Endodermal cell (in vitro differentiated cells): Measurements from ENCODE around the gene TMPRSS9. TPM values are rescaled to one million over a fixed set of nuclear protein-coding genes. Genes with fewer than 3 reads are reported as not detected.
A peak's percentile ranks its signal among the peaks of the same experiment; 100 is the strongest.

Experiments
- DNase-seq: peaks from one replicate; pipeline ENCODE4 v3.0.0-alpha.2; 2017
- H3K27ac ChIP-seq: 2 replicates; pipeline ENCODE4 v1.5.1; 2013; ENCODE audit warnings: mild to moderate bottlenecking, low read depth, low read length, moderate library complexity
- H3K27me3 ChIP-seq: 2 replicates; pipeline ENCODE4 v1.6.1; 2013; ENCODE audit warnings: mild to moderate bottlenecking, low read length, moderate library complexity; ENCODE audit not compliant: insufficient read depth, control insufficient read depth, poor library complexity, severe bottlenecking
- H3K36me3 ChIP-seq: 2 replicates; pipeline ENCODE4 v1.7.0; 2013; ENCODE audit warnings: mild to moderate bottlenecking, low read length, moderate library complexity; ENCODE audit not compliant: control insufficient read depth, insufficient read depth
- H3K4me1 ChIP-seq: one replicate; pipeline ENCODE4 v1.7.0; 2013; ENCODE audit warnings: low read length; ENCODE audit not compliant: control insufficient read depth, insufficient read depth
- H3K4me3 ChIP-seq: 2 replicates; pipeline ENCODE4 v1.5.1; 2013; ENCODE audit warnings: mild to moderate bottlenecking, low read length, moderate library complexity
- H3K9ac ChIP-seq: 2 replicates; pipeline ENCODE4 v1.6.1; 2013; ENCODE audit warnings: mild to moderate bottlenecking, low read length, moderate library complexity; ENCODE audit not compliant: poor library complexity, severe bottlenecking; ENCODE audit errors: extremely low read depth
- H3K9me3 ChIP-seq: 2 replicates; pipeline ENCODE4 v1.6.1; 2013; ENCODE audit warnings: mild to moderate bottlenecking, low read length, moderate library complexity; ENCODE audit not compliant: control insufficient read depth
- H3K27ac Mint-ChIP-seq: 2 replicates; pipeline ENCODE4 v1.8.0; 2020; ENCODE audit warnings: mixed read lengths
- H3K27me3 Mint-ChIP-seq: 2 replicates; pipeline ENCODE4 v1.8.0; 2021; ENCODE audit warnings: mild to moderate bottlenecking, mixed read lengths; ENCODE audit not compliant: insufficient read depth
- H3K36me3 Mint-ChIP-seq: 2 replicates; pipeline ENCODE4 v1.8.0; 2020; ENCODE audit warnings: low read depth, mixed read lengths
- H3K4me1 Mint-ChIP-seq: 2 replicates; pipeline ENCODE4 v1.8.0; 2020; ENCODE audit warnings: mixed read lengths
- H3K4me3 Mint-ChIP-seq: 2 replicates; pipeline ENCODE4 v1.8.0; 2020; ENCODE audit warnings: mild to moderate bottlenecking, moderate library complexity, mixed read lengths
- H3K9me3 Mint-ChIP-seq: 2 replicates; pipeline ENCODE4 v1.8.0; 2020; ENCODE audit warnings: mild to moderate bottlenecking, mixed read lengths
- CTCF ChIP-seq: fragments of 200-600 bp; sonication (generic); conservative IDR thresholded peaks from 2 replicates; pipeline ENCODE4 v1.5.0; 2021; ENCODE audit warnings: antibody characterized with exemption, mild to moderate bottlenecking
- WGBS, 2 experiments: methylation state at CpG; one replicate each; pipeline versions ENCODE4 v1.1.5 to v1.1.7; 2013; ENCODE audit warnings: missing lambda C conversion rate in 2 of 2, mixed read lengths in 1 of 2; ENCODE audit not compliant: insufficient coverage in 1 of 2, insufficient read length in 1 of 2; 5-methylcytosine and 5-hydroxymethylcytosine counted together
- total RNA-seq, 2 donors: library from RNA; stranded (reverse); fragmentation: NEBNext Ultra II Directional in 1 of 2; extraction: Animal tissue kit (Norgen Biotek cat#: 25700) in 1 of 2; gene quantifications; 2 replicates in 1 of 2; 3 replicates in 1 of 2; pipeline ENCODE4 v1.2.1, GENCODE V29; 2021

TMPRSS9 gene
- total RNA-seq, 2 donors from 2014 or later, result 0.73 to 1.2 TPM

- 92 to 94% methylated on average over 17 to 23 of the region's 23 CpGs for WGBS, 2 experiments
- H3K4me1 ChIP-seq, result no peaks in the 10 kb centered on the region
- no peak for TF ChIP-seq CTCF
- H3K9me3 Mint-ChIP-seq, result no peaks in the 10 kb centered on the region
- H3K4me3 ChIP-seq, result no peak overlapping the region
- H3K27me3 ChIP-seq, result no peaks in the 10 kb centered on the region
- H3K9ac ChIP-seq, result no peak overlapping the region
- no peak overlapping the region for H3K4me3 Mint-ChIP-seq
- H3K4me1 Mint-ChIP-seq, result peaks cover 4% of the 10 kb centered on the region
- H3K27ac ChIP-seq, result no peak overlapping the region
- H3K27ac Mint-ChIP-seq, result no peak overlapping the region
- no peaks in the 10 kb centered on the region for H3K9me3 ChIP-seq
- H3K27me3 Mint-ChIP-seq, result no peaks in the 10 kb centered on the region
- peak; percentile 53 for DNase-seq
- H3K36me3 ChIP-seq, result peaks cover 5% of the 10 kb centered on the region
- H3K36me3 Mint-ChIP-seq, result peaks cover 5% of the 10 kb centered on the region
Observed at GRCh38 chr19:2421581-2422306, 61.7 kb downstream of the TMPRSS9 start.

- Histone ChIP-seq H3K4me3 (no peak overlapping the region), H3K4me1 (no peaks in the 10 kb centered on the region), H3K36me3 (peaks cover 5% of the 10 kb centered on the region), H3K9me3 (no peaks in the 10 kb centered on the region), H3K27me3 (no peaks in the 10 kb centered on the region), H3K27ac (no peak overlapping the region), H3K9ac (no peak overlapping the region)
- Mint-ChIP-seq H3K4me1 (peaks cover 9% of the 10 kb centered on the region), H3K27ac (no peak overlapping the region), H3K27me3 (no peaks in the 10 kb centered on the region), H3K4me3 (no peak overlapping the region), H3K36me3 (no peaks in the 10 kb centered on the region), H3K9me3 (no peaks in the 10 kb centered on the region)
- WGBS, 2 experiments, result 95 to 98% methylated on average over 9 to 16 of the region's 19 CpGs
- no peak for TF ChIP-seq CTCF
- no peak for DNase-seq
Observed at GRCh38 chr19:2423071-2423914, 63.2 kb downstream of the TMPRSS9 start.

- H3K4me3 ChIP-seq, result no peak overlapping the region
- Mint-ChIP-seq H3K36me3 (no peaks in the 10 kb centered on the region), H3K27ac (no peak overlapping the region), H3K4me1 (peaks cover 11% of the 10 kb centered on the region), H3K27me3 (no peaks in the 10 kb centered on the region), H3K9me3 (no peaks in the 10 kb centered on the region), H3K4me3 (peak overlapping the region; percentile 86)
- H3K27ac ChIP-seq, result no peak overlapping the region
- H3K27me3 ChIP-seq, result no peaks in the 10 kb centered on the region
- no peaks in the 10 kb centered on the region for H3K9me3 ChIP-seq
- DNase-seq, result peak; percentile 53
- TF ChIP-seq CTCF, result no peak
- WGBS, 2 experiments, result 93 to 98% methylated on average over 30 to 45 of the region's 46 CpGs
- no peak overlapping the region for H3K9ac ChIP-seq
- H3K4me1 ChIP-seq, result no peaks in the 10 kb centered on the region
- peaks cover 5% of the 10 kb centered on the region for H3K36me3 ChIP-seq
Observed at GRCh38 chr19:2423915-2424685, 64.0 kb downstream of the TMPRSS9 start.
